Muscle of leg (tissue), 11 donors: ENCODE data around the gene TMA7. TPM values are rescaled to one million over a fixed set of nuclear protein-coding genes. Genes with fewer than 3 reads are reported as not detected.
"Not testable (repeated sequence)": the region's sequence is repeated elsewhere in the genome, so short reads cannot be mapped to it uniquely, and the experiment has no call there.

Source experiments
- DNase-seq: peaks from one replicate; pipeline ENCODE4 v3.0.0; 2013
- H3K27ac ChIP-seq: one replicate; pipeline ENCODE4 v1.5.1; 2013; ENCODE audit warnings: mild to moderate bottlenecking, low read length, control low read depth
- H3K27me3 ChIP-seq: one replicate; pipeline ENCODE4 v1.6.1; 2013; ENCODE audit warnings: low read length; ENCODE audit not compliant: control insufficient read depth, insufficient read depth
- H3K36me3 ChIP-seq: one replicate; pipeline ENCODE4 v1.6.1; 2013; ENCODE audit warnings: low read length; ENCODE audit not compliant: control insufficient read depth, insufficient read depth
- H3K4me1 ChIP-seq: one replicate; pipeline ENCODE4 v1.6.1; 2013; ENCODE audit warnings: low read length; ENCODE audit not compliant: control insufficient read depth, insufficient read depth
- H3K4me3 ChIP-seq: one replicate; pipeline ENCODE4 v1.5.1; 2013; ENCODE audit warnings: low read length, control low read depth
- H3K9me3 ChIP-seq: replicated peaks from 2 replicates; pipeline ENCODE4 v1.6.1; 2013; ENCODE audit warnings: low read depth, low read length; ENCODE audit not compliant: control insufficient read depth
- WGBS: methylation state at CpG from one replicate; pipeline ENCODE4 v1.1.5; 2013; ENCODE audit warnings: missing lambda C conversion rate; ENCODE audit not compliant: insufficient coverage; 5-methylcytosine and 5-hydroxymethylcytosine counted together
- polyA plus RNA-seq, 8 donors: library from polyadenylated mRNA; unstranded; fragments of 120-200 nt; gene quantifications; one replicate each; pipeline versions ENCODE4 v1.2.1 to v1.2.3, GENCODE V29; 2013; ENCODE audit warnings: inconsistent platforms in 1 of 8, low replicate concordance in 1 of 8; ENCODE audit not compliant: insufficient read length in 8 of 8, insufficient read depth in 1 of 8
- total RNA-seq: library from RNA; stranded (reverse); fragments of 120-200 nt; gene quantifications from one replicate; pipeline ENCODE4 v1.2.4, GENCODE V29; 2013

TMA7 gene
- total and polyA plus RNA-seq, 9 donors: 170 to 391 (median 214) TPM

DNA sequence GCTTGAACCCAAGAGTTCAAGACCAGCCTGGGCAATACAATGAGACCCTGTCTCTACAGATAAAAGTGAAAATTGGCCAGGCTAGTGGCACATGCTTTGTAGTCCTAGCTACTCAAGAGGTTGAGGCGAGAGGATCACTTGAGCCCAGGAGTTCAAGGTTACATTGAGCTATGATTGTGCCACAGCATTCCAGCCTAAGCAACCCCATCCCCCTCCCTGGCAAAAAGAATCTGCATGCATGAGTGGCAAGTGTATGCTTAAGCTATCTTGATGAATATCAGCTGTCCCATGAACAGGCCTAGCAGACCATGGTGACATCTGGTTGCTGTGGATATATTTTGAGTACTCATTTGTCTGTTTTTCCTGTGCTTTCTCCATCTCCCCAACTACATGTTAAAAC is 11.2 kb downstream of the TMA7 start:
- Histone ChIP-seq H3K36me3 (peaks cover 20% of the 10 kb centered on the region), H3K9me3 (no peaks in the 10 kb centered on the region), H3K4me1 (peaks cover 10% of the 10 kb centered on the region), H3K27ac (no peak overlapping the region), H3K27me3 (no peaks in the 10 kb centered on the region), H3K4me3 (no peak overlapping the region)
- no CpG with 5 or more reads among the region's 1 CpG for WGBS
- DNase-seq: no peak

DNA sequence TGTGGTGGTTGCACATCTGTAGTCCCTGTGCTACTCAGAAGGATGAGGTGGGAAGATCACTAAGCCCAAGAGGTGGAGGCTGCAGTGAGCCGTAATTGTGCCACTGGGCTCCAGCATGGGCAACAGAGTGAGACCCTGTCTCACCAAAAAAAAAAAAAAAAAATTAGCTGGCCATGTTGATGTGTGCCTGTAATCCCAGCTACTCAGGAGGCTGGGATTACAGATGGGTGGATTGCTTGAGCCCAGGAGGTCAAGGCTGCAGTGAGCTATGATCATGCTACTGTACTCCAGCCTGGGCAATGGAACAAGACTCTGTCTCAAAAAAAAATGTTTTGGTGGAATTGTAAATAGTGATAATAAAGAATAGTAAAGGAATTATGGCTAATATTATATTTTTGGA is 16.4 kb downstream of the TMA7 start:
- DNase-seq: no peak
- WGBS: no CpG with 5 or more reads among the region's 1 CpG
- peaks cover 58% of the 10 kb centered on the region for H3K36me3 ChIP-seq
- H3K27me3 ChIP-seq: no peaks in the 10 kb centered on the region
- H3K9me3 ChIP-seq: no peaks in the 10 kb centered on the region
- H3K4me3 ChIP-seq: no peak overlapping the region
- no peak overlapping the region for H3K27ac ChIP-seq
- H3K4me1 ChIP-seq: no peaks in the 10 kb centered on the region

GRCh38 chr3:48459331-48459730 is 19.3 kb downstream of the TMA7 start:
- no peaks in the 10 kb centered on the region for H3K9me3 ChIP-seq
- no peak overlapping the region for H3K27ac ChIP-seq
- WGBS: 100% methylated on average over 2 of the region's 3 CpGs
- no peaks in the 10 kb centered on the region for H3K4me1 ChIP-seq
- peaks cover 58% of the 10 kb centered on the region for H3K36me3 ChIP-seq
- DNase-seq: no peak
- no peak overlapping the region for H3K4me3 ChIP-seq
- H3K27me3 ChIP-seq: no peaks in the 10 kb centered on the region

DNA sequence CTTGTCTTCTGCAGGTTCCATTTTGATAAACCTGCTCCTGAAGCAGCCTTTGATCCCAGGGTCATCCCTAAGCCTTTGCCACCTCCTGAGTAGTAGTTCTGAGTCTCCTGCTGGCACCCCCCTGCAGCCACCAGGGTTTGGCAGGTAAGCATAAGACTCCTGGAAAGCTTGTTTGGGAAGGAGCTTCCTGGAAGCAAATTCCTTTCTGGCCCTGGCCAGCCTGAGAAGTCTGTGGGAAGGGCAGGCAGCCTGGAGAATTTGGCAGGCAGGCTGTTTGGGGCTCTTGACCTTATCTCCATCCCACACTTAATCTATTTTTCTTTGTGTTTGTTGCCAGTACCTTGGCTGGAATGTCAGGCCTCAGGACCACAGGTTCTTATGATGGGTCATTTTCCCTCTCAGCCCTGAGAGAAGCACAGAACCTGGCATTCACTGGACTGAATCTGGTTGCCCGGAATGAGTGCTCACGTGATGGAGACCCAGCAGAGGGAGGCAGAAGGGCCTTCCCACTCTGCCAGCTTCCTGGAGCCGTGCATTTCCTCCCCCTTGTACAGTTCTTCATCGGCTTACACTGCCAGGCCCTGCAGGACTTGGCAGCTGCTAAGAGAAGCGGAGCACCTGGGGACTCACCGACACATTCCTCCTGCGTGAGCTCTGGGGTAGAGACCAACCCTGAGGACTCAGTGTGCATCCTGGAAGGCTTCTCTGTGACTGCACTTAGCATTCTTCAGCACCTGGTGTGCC is 19.9 kb downstream of the TMA7 start:
- no peak overlapping the region for H3K4me3 ChIP-seq
- WGBS: 83% methylated on average over 5 of the region's 7 CpGs
- no peaks in the 10 kb centered on the region for H3K27me3 ChIP-seq
- DNase-seq: no peak
- H3K36me3 ChIP-seq: peaks cover 62% of the 10 kb centered on the region
- H3K4me1 ChIP-seq: peaks cover 6% of the 10 kb centered on the region
- no peak overlapping the region for H3K27ac ChIP-seq
- no peaks in the 10 kb centered on the region for H3K9me3 ChIP-seq

DNA sequence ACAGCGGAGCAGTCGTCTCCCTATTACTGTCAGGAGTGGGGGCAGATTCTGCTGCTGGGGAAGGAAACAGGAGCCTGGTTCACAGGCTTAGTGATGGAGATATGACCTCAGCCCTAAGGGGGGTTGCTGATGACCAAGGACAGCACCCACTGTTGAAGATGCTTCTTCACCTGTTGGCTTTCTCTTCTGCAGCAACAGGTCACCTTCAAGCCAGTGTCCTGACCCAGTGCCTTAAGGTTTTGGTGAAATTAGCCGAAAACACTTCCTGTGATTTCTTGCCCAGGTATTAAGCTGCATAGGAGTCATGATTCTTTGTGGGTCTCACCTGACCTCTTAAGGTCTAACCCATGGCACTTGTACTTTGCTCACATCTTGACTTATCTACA is 20.5 kb downstream of the TMA7 start:
- Histone ChIP-seq H3K27ac (no peak overlapping the region), H3K27me3 (no peaks in the 10 kb centered on the region), H3K36me3 (peaks cover 62% of the 10 kb centered on the region), H3K4me1 (peaks cover 12% of the 10 kb centered on the region), H3K9me3 (no peaks in the 10 kb centered on the region), H3K4me3 (no peak overlapping the region)
- WGBS: 92% methylated on average over 2 of the region's 3 CpGs
- DNase-seq: no peak

GRCh38 chr3:48461767-48462166 is 21.7 kb downstream of the TMA7 start:
- Histone ChIP-seq H3K36me3 (peaks cover 58% of the 10 kb centered on the region), H3K4me1 (peaks cover 24% of the 10 kb centered on the region)
- not testable (repeated sequence) for H3K9me3 ChIP-seq, H3K27ac ChIP-seq, DNase-seq, H3K4me3 ChIP-seq, H3K27me3 ChIP-seq
- WGBS: 88% methylated on average over 3 of the region's 7 CpGs

- DNase-seq: no peak
- peaks cover 70% of the 10 kb centered on the region for H3K36me3 ChIP-seq
- no peak overlapping the region for H3K27ac ChIP-seq
- H3K27me3 ChIP-seq: no peaks in the 10 kb centered on the region
- H3K9me3 ChIP-seq: no peaks in the 10 kb centered on the region
- WGBS: 80% methylated on average over 7 of the region's 9 CpGs
- H3K4me1 ChIP-seq: peaks cover 44% of the 10 kb centered on the region
- no peak overlapping the region for H3K4me3 ChIP-seq
Measured at GRCh38 chr3:48463703-48464102, 23.6 kb downstream of the TMA7 start.

DNA sequence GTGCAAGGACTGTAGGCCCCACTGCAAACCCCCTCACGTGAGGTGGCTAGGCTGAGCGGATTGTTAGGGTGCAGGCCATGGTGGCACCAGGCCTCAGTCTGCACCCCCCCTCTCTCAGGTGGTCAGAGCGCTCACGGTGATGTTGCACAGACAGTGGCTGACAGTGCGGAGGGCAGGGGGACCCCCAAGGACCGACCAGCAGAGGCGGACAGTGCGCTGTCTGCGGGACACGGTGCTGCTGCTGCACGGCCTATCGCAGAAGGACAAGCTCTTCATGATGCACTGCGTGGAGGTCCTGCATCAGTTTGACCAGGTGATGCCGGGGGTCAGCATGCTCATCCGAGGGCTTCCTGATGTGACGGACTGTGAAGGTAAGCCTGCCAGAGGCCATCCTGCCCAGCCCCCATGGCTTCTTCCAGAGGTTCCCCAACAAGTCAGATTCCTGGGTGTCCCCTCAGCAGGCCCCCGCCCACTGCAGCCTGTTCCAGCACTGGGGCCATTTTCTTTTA is 24.7 kb downstream of the TMA7 start:
- no peaks in the 10 kb centered on the region for H3K9me3 ChIP-seq
- no peak overlapping the region for H3K4me3 ChIP-seq
- H3K4me1 ChIP-seq: peaks cover 54% of the 10 kb centered on the region
- WGBS: 93% methylated on average over 16 of the region's 17 CpGs
- H3K27me3 ChIP-seq: no peaks in the 10 kb centered on the region
- peaks cover 70% of the 10 kb centered on the region for H3K36me3 ChIP-seq
- no peak for DNase-seq
- peak overlapping the region; percentile 100 for H3K27ac ChIP-seq

DNA sequence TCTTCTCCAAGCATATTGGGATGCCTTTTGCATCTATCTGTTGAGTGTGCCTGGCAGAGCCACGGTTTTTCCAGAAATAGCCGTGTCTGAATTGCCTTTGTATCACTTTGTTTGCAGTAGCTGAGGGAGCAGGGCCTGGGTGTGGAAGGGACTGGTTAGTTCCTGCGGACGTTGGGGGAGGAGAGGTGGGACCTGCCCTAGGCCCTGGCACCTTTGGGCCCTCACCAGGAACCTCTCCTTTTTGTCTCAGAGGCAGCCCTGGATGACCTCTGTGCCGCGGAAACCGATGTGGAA is 25.1 kb downstream of the TMA7 start:
- H3K4me3 ChIP-seq: no peak overlapping the region
- WGBS: 0% methylated on average over 2 of the region's 7 CpGs
- H3K36me3 ChIP-seq: peaks cover 70% of the 10 kb centered on the region
- H3K27ac ChIP-seq: peak overlapping the region; percentile 100
- no peaks in the 10 kb centered on the region for H3K27me3 ChIP-seq
- no peak for DNase-seq
- H3K4me1 ChIP-seq: peaks cover 59% of the 10 kb centered on the region
- H3K9me3 ChIP-seq: no peaks in the 10 kb centered on the region

GRCh38 chr3:48465531-48466378 is 25.7 kb downstream of the TMA7 start:
- Histone ChIP-seq H3K27ac (peak overlapping the region; percentile 100), H3K27me3 (no peaks in the 10 kb centered on the region), H3K4me3 (peak overlapping the region; percentile 69), H3K36me3 (peaks cover 67% of the 10 kb centered on the region), H3K4me1 (peaks cover 63% of the 10 kb centered on the region), H3K9me3 (no peaks in the 10 kb centered on the region)
- 3% methylated on average over 14 of the region's 21 CpGs for WGBS
- DNase-seq: peak; percentile 100
